ENCODE data around the gene MDGA2.
"Not testable (repeated sequence)": the region's sequence is repeated elsewhere in the genome, so short reads cannot be mapped to it uniquely, and the experiment has no call there.

MDGA2 gene

GRCh38 chr14:47322751-47323150 is 352.7 kb downstream of the MDGA2 start:
- no peak for DNase-seq

- DNase-seq = no peak
These were observed 373.3 kb downstream of the MDGA2 start for GRCh38 chr14:47302121-47302520.

GRCh38 chr14:47300796-47301195 is 374.6 kb downstream of the MDGA2 start:
- no peak for DNase-seq

- no peak for DNase-seq
These were observed 378.0 kb downstream of the MDGA2 start for GRCh38 chr14:47297374-47297773.

GRCh38 chr14:47284283-47284682 is 391.1 kb downstream of the MDGA2 start:
- DNase-seq = no peak

GRCh38 chr14:47281761-47282160 is 393.6 kb downstream of the MDGA2 start:
- DNase-seq = not testable (repeated sequence)

- DNase-seq = peak in 1 of 2 donors; percentile 10
These were observed 397.1 kb downstream of the MDGA2 start for GRCh38 chr14:47278233-47278842.

GRCh38 chr14:47277703-47278102 is 397.7 kb downstream of the MDGA2 start:
- DNase-seq = no peak

- no peak for DNase-seq
These were observed 398.5 kb downstream of the MDGA2 start for GRCh38 chr14:47276931-47277330.

GRCh38 chr14:47273939-47274338 is 401.5 kb downstream of the MDGA2 start:
- DNase-seq = no peak

- no peak for DNase-seq
These were observed 404.7 kb downstream of the MDGA2 start for GRCh38 chr14:47270715-47271114.

GRCh38 chr14:47269756-47270492 is 405.5 kb downstream of the MDGA2 start:
- DNase-seq = no peak

GRCh38 chr14:47264842-47265241 is 410.6 kb downstream of the MDGA2 start:
- DNase-seq = no peak

GRCh38 chr14:47262801-47263200 is 412.6 kb downstream of the MDGA2 start:
- DNase-seq = no peak

- no peak for DNase-seq
These were observed 414.1 kb downstream of the MDGA2 start for GRCh38 chr14:47261350-47261749.

GRCh38 chr14:47259796-47260195 is 415.6 kb downstream of the MDGA2 start:
- no peak for DNase-seq

- DNase-seq = no peak
These were observed 418.4 kb downstream of the MDGA2 start for GRCh38 chr14:47257013-47257412.

GRCh38 chr14:47252802-47253201 is 422.6 kb downstream of the MDGA2 start:
- no peak for DNase-seq

GRCh38 chr14:47246367-47246766 is 429.0 kb downstream of the MDGA2 start:
- no peak for DNase-seq

- DNase-seq = not testable (repeated sequence)
These were observed 432.8 kb downstream of the MDGA2 start for GRCh38 chr14:47242579-47242978.

GRCh38 chr14:47240748-47241437 is 434.5 kb downstream of the MDGA2 start:
- DNase-seq = no peak

- DNase-seq = no peak
These were observed 439.8 kb downstream of the MDGA2 start for GRCh38 chr14:47235619-47236018.

- no peak for DNase-seq
These were observed 448.4 kb downstream of the MDGA2 start for GRCh38 chr14:47226877-47227520.

- DNase-seq = no peak
These were observed 451.7 kb downstream of the MDGA2 start for GRCh38 chr14:47223656-47224055.

All from CD4-positive, alpha-beta T cell treated with Interleukin-1 beta for 1 hour (primary cell).